ENCODE results near the gene RELL1. TPM values are rescaled to one million over a fixed set of nuclear protein-coding genes. Genes with fewer than 3 reads are reported as not detected.

Gene RELL1
- total RNA-seq, 2 donors from 2014 or later: 24.4 to 48.2 TPM

GRCh38 chr4:37594099-37594498 lies 92.1 kb downstream of the RELL1 start:
- Histone ChIP-seq H3K36me3 (peaks cover 7% of the 10 kb centered on the region), H3K9ac (ENCODE audit: low read depth in 2 of 2, low read length in 2 of 2) (no peak overlapping the region), H3K27me3 (no peaks in the 10 kb centered on the region), H3K9me3 (no peaks in the 10 kb centered on the region), H3K4me3 (no peak overlapping the region), H3K4me1 (no peaks in the 10 kb centered on the region), H3K27ac (no peak overlapping the region)
- TF ChIP-seq, protein P1, sequence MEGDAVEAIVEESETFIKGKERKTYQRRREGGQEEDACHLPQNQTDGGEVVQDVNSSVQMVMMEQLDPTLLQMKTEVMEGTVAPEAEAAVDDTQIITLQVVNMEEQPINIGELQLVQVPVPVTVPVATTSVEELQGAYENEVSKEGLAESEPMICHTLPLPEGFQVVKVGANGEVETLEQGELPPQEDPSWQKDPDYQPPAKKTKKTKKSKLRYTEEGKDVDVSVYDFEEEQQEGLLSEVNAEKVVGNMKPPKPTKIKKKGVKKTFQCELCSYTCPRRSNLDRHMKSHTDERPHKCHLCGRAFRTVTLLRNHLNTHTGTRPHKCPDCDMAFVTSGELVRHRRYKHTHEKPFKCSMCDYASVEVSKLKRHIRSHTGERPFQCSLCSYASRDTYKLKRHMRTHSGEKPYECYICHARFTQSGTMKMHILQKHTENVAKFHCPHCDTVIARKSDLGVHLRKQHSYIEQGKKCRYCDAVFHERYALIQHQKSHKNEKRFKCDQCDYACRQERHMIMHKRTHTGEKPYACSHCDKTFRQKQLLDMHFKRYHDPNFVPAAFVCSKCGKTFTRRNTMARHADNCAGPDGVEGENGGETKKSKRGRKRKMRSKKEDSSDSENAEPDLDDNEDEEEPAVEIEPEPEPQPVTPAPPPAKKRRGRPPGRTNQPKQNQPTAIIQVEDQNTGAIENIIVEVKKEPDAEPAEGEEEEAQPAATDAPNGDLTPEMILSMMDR (IDR thresholded peaks at IDR 0.05): no peak
- intact Hi-C loops (cut with DNase I): no loop called here
- no peak for DNase-seq

- DNase-seq: no peak
- no peak overlapping the region for H3K9ac ChIP-seq (ENCODE audit: low read depth in 2 of 2, low read length in 2 of 2)
- no peaks in the 10 kb centered on the region for H3K27me3 ChIP-seq
- no peaks in the 10 kb centered on the region for H3K9me3 ChIP-seq
- TF ChIP-seq, protein P1 (IDR thresholded peaks at IDR 0.05): no peak
- H3K36me3 ChIP-seq: peaks cover 7% of the 10 kb centered on the region
- intact Hi-C loops (cut with DNase I): no loop called here
- H3K4me1 ChIP-seq: no peaks in the 10 kb centered on the region
- H3K27ac ChIP-seq: no peak overlapping the region
- no peak overlapping the region for H3K4me3 ChIP-seq
Observed at GRCh38 chr4:37591349-37591748, 94.8 kb downstream of the RELL1 start.

GRCh38 chr4:37590016-37590415 lies 96.2 kb downstream of the RELL1 start:
- TF ChIP-seq, protein P1 (IDR thresholded peaks at IDR 0.05): no peak
- H3K9ac ChIP-seq (ENCODE audit: low read depth in 2 of 2, low read length in 2 of 2): no peak overlapping the region
- no peak overlapping the region for H3K4me3 ChIP-seq
- H3K27me3 ChIP-seq: no peaks in the 10 kb centered on the region
- H3K36me3 ChIP-seq: peaks cover 7% of the 10 kb centered on the region
- DNase-seq: no peak
- H3K4me1 ChIP-seq: no peaks in the 10 kb centered on the region
- intact Hi-C loops (cut with DNase I): no loop called here
- no peak overlapping the region for H3K27ac ChIP-seq
- H3K9me3 ChIP-seq: no peaks in the 10 kb centered on the region

- Histone ChIP-seq H3K9me3 (no peaks in the 10 kb centered on the region), H3K36me3 (peaks cover 7% of the 10 kb centered on the region), H3K4me1 (no peaks in the 10 kb centered on the region), H3K27ac (no peak overlapping the region), H3K9ac (ENCODE audit: low read depth in 2 of 2, low read length in 2 of 2) (no peak overlapping the region), H3K4me3 (no peak overlapping the region), H3K27me3 (no peaks in the 10 kb centered on the region)
- intact Hi-C loops (cut with DNase I): no loop called here
- TF ChIP-seq, protein P1 (IDR thresholded peaks at IDR 0.05): no peak
- no peak for DNase-seq
Observed at GRCh38 chr4:37588150-37588549, 98.0 kb downstream of the RELL1 start.

DNA sequence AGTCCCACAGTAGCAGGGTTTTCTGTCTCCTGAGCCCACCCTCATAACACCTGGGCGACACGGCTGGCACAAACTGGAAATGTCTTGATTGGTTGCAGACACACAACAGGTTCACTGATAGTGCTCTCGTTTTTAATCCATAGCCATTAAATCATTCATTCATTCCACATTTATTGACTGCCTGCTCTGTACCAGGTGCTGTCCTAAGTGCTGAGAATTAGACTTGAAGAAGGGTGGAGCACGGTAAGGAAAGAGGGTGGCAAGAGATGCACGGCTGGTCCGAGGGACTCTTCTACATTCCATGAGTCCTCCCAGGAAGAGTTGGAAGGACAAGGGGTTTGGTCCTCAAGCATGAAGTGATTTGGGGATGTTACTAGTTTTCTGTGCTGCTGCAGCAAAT lies 100.0 kb downstream of the RELL1 start:
- Histone ChIP-seq H3K27me3 (no peaks in the 10 kb centered on the region), H3K4me1 (no peaks in the 10 kb centered on the region), H3K36me3 (peaks cover 7% of the 10 kb centered on the region), H3K9me3 (no peaks in the 10 kb centered on the region), H3K4me3 (no peak overlapping the region), H3K9ac (ENCODE audit: low read depth in 2 of 2, low read length in 2 of 2) (no peak overlapping the region), H3K27ac (no peak overlapping the region)
- intact Hi-C loops (cut with DNase I): no loop called here
- DNase-seq: no peak
- TF ChIP-seq, protein P1 (IDR thresholded peaks at IDR 0.05): no peak
